DND-41 (cell line): Measurements from ENCODE around the gene NCS1.

Experiments used
- EZH2 ChIP-seq: IDR thresholded peaks from 3 replicates; pipeline ENCODE4 v1.6.1; 2012; ENCODE audit warnings: borderline replicate concordance, low read depth, mild to moderate bottlenecking, moderate library complexity, low read length, inconsistent platforms; ENCODE audit not compliant: severe bottlenecking
- TF ChIP-seq, protein P1 (sequence below): IDR thresholded peaks from 2 replicates; pipeline ENCODE4 v1.5.1; 2012; ENCODE audit warnings: borderline replicate concordance, low read length, moderate library complexity, mild to moderate bottlenecking; ENCODE audit not compliant: poor library complexity, severe bottlenecking; ENCODE audit errors: extremely low read depth

DNA sequence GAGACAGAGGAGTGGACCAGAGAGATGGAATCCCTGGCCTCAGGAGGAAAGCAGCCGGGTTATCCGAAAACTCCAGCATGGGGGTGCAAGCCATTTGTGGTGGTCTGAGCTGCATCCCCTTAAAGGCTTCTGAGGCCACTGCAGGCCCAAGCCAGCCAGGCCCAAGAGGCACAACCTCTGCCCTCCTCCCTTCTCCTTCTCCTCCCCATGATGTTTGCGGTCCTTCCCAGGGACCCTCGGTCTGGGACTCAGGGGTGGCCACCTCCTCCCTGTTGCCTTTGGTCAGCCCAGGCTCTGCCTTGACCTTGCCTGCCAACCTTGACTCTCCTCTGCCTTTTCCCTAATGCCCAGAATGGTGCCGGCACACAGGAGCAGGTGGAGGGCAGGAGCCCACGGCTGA, 4.6 kb downstream of the NCS1 start:
- no peak for TF ChIP-seq EZH2
- TF ChIP-seq, protein P1, sequence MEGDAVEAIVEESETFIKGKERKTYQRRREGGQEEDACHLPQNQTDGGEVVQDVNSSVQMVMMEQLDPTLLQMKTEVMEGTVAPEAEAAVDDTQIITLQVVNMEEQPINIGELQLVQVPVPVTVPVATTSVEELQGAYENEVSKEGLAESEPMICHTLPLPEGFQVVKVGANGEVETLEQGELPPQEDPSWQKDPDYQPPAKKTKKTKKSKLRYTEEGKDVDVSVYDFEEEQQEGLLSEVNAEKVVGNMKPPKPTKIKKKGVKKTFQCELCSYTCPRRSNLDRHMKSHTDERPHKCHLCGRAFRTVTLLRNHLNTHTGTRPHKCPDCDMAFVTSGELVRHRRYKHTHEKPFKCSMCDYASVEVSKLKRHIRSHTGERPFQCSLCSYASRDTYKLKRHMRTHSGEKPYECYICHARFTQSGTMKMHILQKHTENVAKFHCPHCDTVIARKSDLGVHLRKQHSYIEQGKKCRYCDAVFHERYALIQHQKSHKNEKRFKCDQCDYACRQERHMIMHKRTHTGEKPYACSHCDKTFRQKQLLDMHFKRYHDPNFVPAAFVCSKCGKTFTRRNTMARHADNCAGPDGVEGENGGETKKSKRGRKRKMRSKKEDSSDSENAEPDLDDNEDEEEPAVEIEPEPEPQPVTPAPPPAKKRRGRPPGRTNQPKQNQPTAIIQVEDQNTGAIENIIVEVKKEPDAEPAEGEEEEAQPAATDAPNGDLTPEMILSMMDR: no peak
